Uterus (tissue), 2 donors: Measurements from ENCODE around the gene CCDC85A.

Experiments
- POLR2A ChIP-seq, 2 donors: fragments of 450-650 bp; IDR thresholded peaks; one replicate each; pipeline ENCODE4 v1.6.1; 2016; ENCODE audit warnings: antibody characterized with exemption in 2 of 2, mild to moderate bottlenecking in 1 of 2, moderate library complexity in 1 of 2
- TF ChIP-seq, protein P1 (sequence below), 4 experiments: fragments of 200-600 bp in 2 of 4; fragments of 450-650 bp in 2 of 4; sonication (generic) in 2 of 4; IDR thresholded peaks; one replicate each; pipeline ENCODE4 v1.5.1; 2016 to 2019; ENCODE audit warnings: antibody characterized with exemption in 4 of 4, mild to moderate bottlenecking in 2 of 4, moderate library complexity in 1 of 4

GRCh38 chr2:56209701-56210100 lies 25.9 kb downstream of the CCDC85A start:
- TF ChIP-seq, protein P1, sequence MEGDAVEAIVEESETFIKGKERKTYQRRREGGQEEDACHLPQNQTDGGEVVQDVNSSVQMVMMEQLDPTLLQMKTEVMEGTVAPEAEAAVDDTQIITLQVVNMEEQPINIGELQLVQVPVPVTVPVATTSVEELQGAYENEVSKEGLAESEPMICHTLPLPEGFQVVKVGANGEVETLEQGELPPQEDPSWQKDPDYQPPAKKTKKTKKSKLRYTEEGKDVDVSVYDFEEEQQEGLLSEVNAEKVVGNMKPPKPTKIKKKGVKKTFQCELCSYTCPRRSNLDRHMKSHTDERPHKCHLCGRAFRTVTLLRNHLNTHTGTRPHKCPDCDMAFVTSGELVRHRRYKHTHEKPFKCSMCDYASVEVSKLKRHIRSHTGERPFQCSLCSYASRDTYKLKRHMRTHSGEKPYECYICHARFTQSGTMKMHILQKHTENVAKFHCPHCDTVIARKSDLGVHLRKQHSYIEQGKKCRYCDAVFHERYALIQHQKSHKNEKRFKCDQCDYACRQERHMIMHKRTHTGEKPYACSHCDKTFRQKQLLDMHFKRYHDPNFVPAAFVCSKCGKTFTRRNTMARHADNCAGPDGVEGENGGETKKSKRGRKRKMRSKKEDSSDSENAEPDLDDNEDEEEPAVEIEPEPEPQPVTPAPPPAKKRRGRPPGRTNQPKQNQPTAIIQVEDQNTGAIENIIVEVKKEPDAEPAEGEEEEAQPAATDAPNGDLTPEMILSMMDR (IDR thresholded peaks at IDR 0.05): no peak
- no peak for TF ChIP-seq POLR2A (IDR thresholded peaks at IDR 0.05)
